HEK293 (cell line): ENCODE data around the gene ACSBG1.

Experiments used
- CTCF ChIA-PET: fragments of 350-600 bp; formaldehyde crosslinking; extraction: SDS; loops from one replicate; lab custom pipeline; 2021; ENCODE audit warnings: antibody characterized with exemption; lab: Yijun Ruan, JAX
- POLR2A ChIA-PET: fragments of 300-600 bp; formaldehyde crosslinking; extraction: SDS; loops from one replicate; lab custom pipeline; 2020; ENCODE audit warnings: antibody characterized with exemption, inconsistent platforms; lab: Yijun Ruan, JAX
- H3K27ac ChIP-seq: fragments of 200-500 bp; sonication (Bioruptor generic); 2 replicates; pipeline ENCODE4 v1.5.1; 2014; ENCODE audit warnings: low read depth, low read length, control low read depth, inconsistent platforms; ENCODE audit errors: extremely low read depth
- H3K36me3 ChIP-seq, 2 experiments: fragments of 200-500 bp in 1 of 2; sonication (Bioruptor generic) in 1 of 2; 1 replicate in 1 of 2; 2 replicates in 1 of 2; pipeline ENCODE4 v1.5.1; 2014 to 2017; ENCODE audit warnings: inconsistent platforms in 2 of 2, low read length in 2 of 2; ENCODE audit not compliant: control insufficient read depth in 2 of 2, insufficient read depth in 1 of 2
- H3K4me1 ChIP-seq: fragments of 200-500 bp; sonication (Bioruptor generic); 2 replicates; pipeline ENCODE4 v1.5.1; 2014; ENCODE audit warnings: mild to moderate bottlenecking, low read length, inconsistent platforms; ENCODE audit not compliant: control insufficient read depth, insufficient read depth
- H3K4me3 ChIP-seq: 2 replicates; pipeline ENCODE4 v1.5.1; 2011; ENCODE audit warnings: low read depth, mild to moderate bottlenecking, control low read depth, low read length, moderate library complexity
- H3K9me3 ChIP-seq: fragments of 200-500 bp; sonication (Bioruptor generic); 2 replicates; pipeline ENCODE4 v1.5.1; 2014; ENCODE audit warnings: low read depth, low read length, inconsistent platforms; ENCODE audit not compliant: control insufficient read depth, insufficient read depth
- PRDM1 ChIP-seq: fragments of 450-650 bp; formaldehyde crosslinking; IDR thresholded peaks from 2 replicates; pipeline ENCODE4; 2016; ENCODE audit warnings: missing biosample characterization, missing genetic modification characterization
- SCRT1 ChIP-seq: fragments of 450-650 bp; formaldehyde crosslinking; IDR thresholded peaks from 2 replicates; pipeline ENCODE4 v1.5.1; 2016; ENCODE audit warnings: missing biosample characterization, missing genetic modification characterization, borderline replicate concordance
- TRIM28 ChIP-seq: IDR thresholded peaks from 2 replicates; pipeline ENCODE4 v1.6.1; 2011; ENCODE audit warnings: low read length, control low read depth, borderline replicate concordance
- YY1 ChIP-seq: fragments of 450-650 bp; formaldehyde crosslinking; IDR thresholded peaks from 2 replicates; pipeline ENCODE4 v1.5.1; 2018; ENCODE audit warnings: missing biosample characterization, missing genetic modification characterization
- ZBTB48 ChIP-seq: fragments of 450-650 bp; formaldehyde crosslinking; IDR thresholded peaks from 2 replicates; pipeline ENCODE4 v1.5.1; 2016; ENCODE audit warnings: missing biosample characterization, missing genetic modification characterization
- ZNF155 ChIP-seq: fragments of 450-650 bp; formaldehyde crosslinking; IDR thresholded peaks from 2 replicates; pipeline ENCODE4 v1.5.1; 2016; ENCODE audit warnings: missing biosample characterization, missing genetic modification characterization
- ZNF391 ChIP-seq: fragments of 450-650 bp; formaldehyde crosslinking; IDR thresholded peaks from 2 replicates; pipeline ENCODE4 v1.5.1; 2016; ENCODE audit warnings: low read depth, missing biosample characterization, missing genetic modification characterization, borderline replicate concordance
- ZNF433 ChIP-seq: fragments of 450-650 bp; formaldehyde crosslinking; IDR thresholded peaks from 2 replicates; pipeline ENCODE4 v1.5.1; 2016; ENCODE audit warnings: missing biosample characterization, missing genetic modification characterization, low read depth
- ZNF529 ChIP-seq: fragments of 450-650 bp; formaldehyde crosslinking; IDR thresholded peaks from 2 replicates; pipeline ENCODE4 v1.5.1; 2017; ENCODE audit warnings: missing genetic modification characterization, missing biosample characterization; ENCODE audit not compliant: insufficient replicate concordance
- ZNF544 ChIP-seq: fragments of 450-650 bp; formaldehyde crosslinking; IDR thresholded peaks from 2 replicates; pipeline ENCODE4 v1.5.0; 2017; ENCODE audit warnings: missing biosample characterization, missing genetic modification characterization
- ZNF555 ChIP-seq: fragments of 450-650 bp; formaldehyde crosslinking; conservative IDR thresholded peaks from 2 replicates; pipeline ENCODE4 v1.5.1; 2017; ENCODE audit warnings: missing biosample characterization, mild to moderate bottlenecking, missing genetic modification characterization, inconsistent platforms
- ZNF621 ChIP-seq: fragments of 450-650 bp; formaldehyde crosslinking; IDR thresholded peaks from 2 replicates; pipeline ENCODE4 v1.5.1; 2017; ENCODE audit warnings: missing biosample characterization, missing genetic modification characterization
- ZNF624 ChIP-seq: fragments of 450-650 bp; formaldehyde crosslinking; IDR thresholded peaks from 2 replicates; pipeline ENCODE4 v1.5.1; 2017; ENCODE audit warnings: missing biosample characterization, missing genetic modification characterization
- ZNF664 ChIP-seq: fragments of 450-650 bp; formaldehyde crosslinking; IDR thresholded peaks from 2 replicates; pipeline ENCODE4 v1.5.1; 2016; ENCODE audit warnings: missing biosample characterization, missing genetic modification characterization
- ZNF670 ChIP-seq: fragments of 450-650 bp; formaldehyde crosslinking; IDR thresholded peaks from 2 replicates; pipeline ENCODE4 v1.5.1; 2016; ENCODE audit warnings: missing biosample characterization, missing genetic modification characterization, low read depth
- TF ChIP-seq, protein P1 (sequence below): fragments of 450-650 bp; formaldehyde crosslinking; IDR thresholded peaks from 2 replicates; pipeline ENCODE4 v1.5.1; 2016; ENCODE audit warnings: missing biosample characterization, missing genetic modification characterization, low read depth
- TF ChIP-seq, protein P2 (sequence below): fragments of 450-650 bp; formaldehyde crosslinking; IDR thresholded peaks from 2 replicates; pipeline ENCODE4 v1.5.1; 2016; ENCODE audit warnings: missing biosample characterization, missing genetic modification characterization, low read depth
- TF ChIP-seq, protein P3 (sequence below): fragments of 450-650 bp; formaldehyde crosslinking; IDR thresholded peaks from 2 replicates; pipeline ENCODE4 v1.5.1; 2017; ENCODE audit warnings: missing biosample characterization, missing genetic modification characterization
- TF ChIP-seq, protein P4 (sequence below): fragments of 450-650 bp; formaldehyde crosslinking; IDR thresholded peaks from 2 replicates; pipeline ENCODE4 v1.5.1; 2016; ENCODE audit warnings: missing biosample characterization, missing genetic modification characterization
- TF ChIP-seq, protein P5 (sequence below): fragments of 450-650 bp; formaldehyde crosslinking; IDR thresholded peaks from 2 replicates; pipeline ENCODE4 v1.5.1; 2017; ENCODE audit warnings: missing biosample characterization, missing genetic modification characterization

ACSBG1 gene

DNA sequence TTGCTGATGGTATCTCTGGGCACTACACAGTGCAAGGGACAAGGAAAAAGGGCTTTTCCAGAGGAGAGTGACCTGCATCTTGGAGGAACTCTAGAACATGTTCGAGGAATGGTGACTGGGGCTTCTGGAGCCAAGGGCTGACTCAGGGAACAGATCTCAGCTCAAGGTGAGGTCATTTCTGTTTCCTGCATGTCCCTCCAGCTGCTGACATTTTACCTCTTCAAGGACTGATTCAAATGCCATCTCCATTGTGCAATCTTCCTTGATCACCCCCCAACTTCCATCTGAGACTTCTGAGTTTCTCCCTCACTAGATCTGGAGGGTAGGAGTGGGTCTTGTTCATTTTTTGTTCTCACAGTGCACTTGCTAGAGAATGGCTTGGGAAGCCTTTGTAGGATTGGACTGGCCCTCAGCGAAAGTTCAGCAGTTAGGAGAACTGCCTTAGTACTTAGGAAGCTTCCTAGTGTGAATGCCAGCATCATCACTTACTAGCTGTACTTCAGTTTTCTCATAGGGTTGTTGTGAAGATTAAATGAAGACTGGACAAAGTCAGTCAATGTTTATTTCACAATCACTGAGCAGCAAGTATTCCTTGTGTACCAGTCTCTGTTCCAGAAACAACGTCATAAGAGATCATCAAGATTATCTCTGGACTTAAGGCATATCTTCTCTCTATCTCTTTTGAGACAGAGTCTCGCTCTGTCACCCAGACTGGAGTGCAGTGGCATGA is 87.8 kb downstream of the ACSBG1 start:
- POLR2A ChIA-PET: no interaction called here
- H3K4me1 ChIP-seq: peaks cover 12% of the 10 kb centered on the region
- CTCF ChIA-PET: interaction anchor here (1.0 to 1.1 kb wide), 2 partner anchors 49 to 182 kb away, joined by 3 read pairs; no protein-coding TSS in a partner anchor

DNA sequence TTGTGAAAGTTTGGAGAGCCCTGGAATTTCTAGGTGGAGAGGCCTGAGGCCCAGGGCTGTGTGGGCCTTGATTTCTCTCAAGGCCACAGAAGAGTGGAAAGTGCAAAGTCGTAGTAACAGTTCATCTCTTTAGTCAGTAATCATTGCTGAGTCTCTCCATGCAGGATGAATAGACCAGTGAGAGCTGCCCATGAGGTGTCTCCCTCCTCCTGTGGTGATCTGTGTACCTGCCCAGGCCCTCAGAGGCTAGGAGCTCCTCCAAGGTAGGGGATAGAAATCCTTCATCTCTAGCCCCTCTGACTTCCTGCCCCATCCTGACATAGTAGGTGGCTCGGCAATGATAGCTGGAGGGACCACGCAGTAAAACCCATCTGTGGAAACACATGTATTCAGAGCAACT is 92.0 kb downstream of the ACSBG1 start:
- H3K4me1 ChIP-seq: no peaks in the 10 kb centered on the region
- ChIA-PET POLR2A (no interaction called here), CTCF (interaction anchor here (0.7 kb wide), 1 partner anchor 11 kb away, joined by 3 read pairs; no protein-coding TSS in a partner anchor)
- no peak overlapping the region for H3K4me3 ChIP-seq
- no peaks in the 10 kb centered on the region for H3K9me3 ChIP-seq
- no peaks in the 10 kb centered on the region for H3K36me3 ChIP-seq
- H3K27ac ChIP-seq: no peak overlapping the region
- TF ChIP-seq SCRT1 (tag by site-specific recombination): no peak
- TF ChIP-seq, protein P1, sequence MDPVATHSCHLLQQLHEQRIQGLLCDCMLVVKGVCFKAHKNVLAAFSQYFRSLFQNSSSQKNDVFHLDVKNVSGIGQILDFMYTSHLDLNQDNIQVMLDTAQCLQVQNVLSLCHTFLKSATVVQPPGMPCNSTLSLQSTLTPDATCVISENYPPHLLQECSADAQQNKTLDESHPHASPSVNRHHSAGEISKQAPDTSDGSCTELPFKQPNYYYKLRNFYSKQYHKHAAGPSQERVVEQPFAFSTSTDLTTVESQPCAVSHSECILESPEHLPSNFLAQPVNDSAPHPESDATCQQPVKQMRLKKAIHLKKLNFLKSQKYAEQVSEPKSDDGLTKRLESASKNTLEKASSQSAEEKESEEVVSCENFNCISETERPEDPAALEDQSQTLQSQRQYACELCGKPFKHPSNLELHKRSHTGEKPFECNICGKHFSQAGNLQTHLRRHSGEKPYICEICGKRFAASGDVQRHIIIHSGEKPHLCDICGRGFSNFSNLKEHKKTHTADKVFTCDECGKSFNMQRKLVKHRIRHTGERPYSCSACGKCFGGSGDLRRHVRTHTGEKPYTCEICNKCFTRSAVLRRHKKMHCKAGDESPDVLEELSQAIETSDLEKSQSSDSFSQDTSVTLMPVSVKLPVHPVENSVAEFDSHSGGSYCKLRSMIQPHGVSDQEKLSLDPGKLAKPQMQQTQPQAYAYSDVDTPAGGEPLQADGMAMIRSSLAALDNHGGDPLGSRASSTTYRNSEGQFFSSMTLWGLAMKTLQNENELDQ (tag by site-specific recombination): no peak
- TF ChIP-seq YY1 (tag by site-specific recombination): no peak
- 0 out of 2 replicates have a peak, but pooled peaks have one; percentile 26 for TF ChIP-seq PRDM1 (tag by site-specific recombination)
- no peak for TF ChIP-seq TRIM28
- no peak for TF ChIP-seq ZNF624 (tag by site-specific recombination)
- TF ChIP-seq, protein P2, sequence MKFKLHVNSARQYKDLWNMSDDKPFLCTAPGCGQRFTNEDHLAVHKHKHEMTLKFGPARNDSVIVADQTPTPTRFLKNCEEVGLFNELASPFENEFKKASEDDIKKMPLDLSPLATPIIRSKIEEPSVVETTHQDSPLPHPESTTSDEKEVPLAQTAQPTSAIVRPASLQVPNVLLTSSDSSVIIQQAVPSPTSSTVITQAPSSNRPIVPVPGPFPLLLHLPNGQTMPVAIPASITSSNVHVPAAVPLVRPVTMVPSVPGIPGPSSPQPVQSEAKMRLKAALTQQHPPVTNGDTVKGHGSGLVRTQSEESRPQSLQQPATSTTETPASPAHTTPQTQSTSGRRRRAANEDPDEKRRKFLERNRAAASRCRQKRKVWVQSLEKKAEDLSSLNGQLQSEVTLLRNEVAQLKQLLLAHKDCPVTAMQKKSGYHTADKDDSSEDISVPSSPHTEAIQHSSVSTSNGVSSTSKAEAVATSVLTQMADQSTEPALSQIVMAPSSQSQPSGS (tag by site-specific recombination): no peak

More for the DNA sequence above, 87.8 kb downstream of the ACSBG1 start:
- no peaks in the 10 kb centered on the region; a peak in 1 of 3 replicates for H3K36me3 ChIP-seq
- no peak overlapping the region for H3K4me3 ChIP-seq
- no peaks in the 10 kb centered on the region for H3K9me3 ChIP-seq
- TF ChIP-seq ZNF621 (no peak), ZBTB48 (peak; percentile 35; the same call in 1 of the 2 replicates), ZNF555 (tag by site-specific recombination) (no peak)
- TF ChIP-seq, protein P3, sequence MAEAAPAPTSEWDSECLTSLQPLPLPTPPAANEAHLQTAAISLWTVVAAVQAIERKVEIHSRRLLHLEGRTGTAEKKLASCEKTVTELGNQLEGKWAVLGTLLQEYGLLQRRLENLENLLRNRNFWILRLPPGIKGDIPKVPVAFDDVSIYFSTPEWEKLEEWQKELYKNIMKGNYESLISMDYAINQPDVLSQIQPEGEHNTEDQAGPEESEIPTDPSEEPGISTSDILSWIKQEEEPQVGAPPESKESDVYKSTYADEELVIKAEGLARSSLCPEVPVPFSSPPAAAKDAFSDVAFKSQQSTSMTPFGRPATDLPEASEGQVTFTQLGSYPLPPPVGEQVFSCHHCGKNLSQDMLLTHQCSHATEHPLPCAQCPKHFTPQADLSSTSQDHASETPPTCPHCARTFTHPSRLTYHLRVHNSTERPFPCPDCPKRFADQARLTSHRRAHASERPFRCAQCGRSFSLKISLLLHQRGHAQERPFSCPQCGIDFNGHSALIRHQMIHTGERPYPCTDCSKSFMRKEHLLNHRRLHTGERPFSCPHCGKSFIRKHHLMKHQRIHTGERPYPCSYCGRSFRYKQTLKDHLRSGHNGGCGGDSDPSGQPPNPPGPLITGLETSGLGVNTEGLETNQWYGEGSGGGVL (tag by site-specific recombination): peak; percentile 16; the same call in 1 of the 2 replicates
- H3K27ac ChIP-seq: no peak overlapping the region

DNA sequence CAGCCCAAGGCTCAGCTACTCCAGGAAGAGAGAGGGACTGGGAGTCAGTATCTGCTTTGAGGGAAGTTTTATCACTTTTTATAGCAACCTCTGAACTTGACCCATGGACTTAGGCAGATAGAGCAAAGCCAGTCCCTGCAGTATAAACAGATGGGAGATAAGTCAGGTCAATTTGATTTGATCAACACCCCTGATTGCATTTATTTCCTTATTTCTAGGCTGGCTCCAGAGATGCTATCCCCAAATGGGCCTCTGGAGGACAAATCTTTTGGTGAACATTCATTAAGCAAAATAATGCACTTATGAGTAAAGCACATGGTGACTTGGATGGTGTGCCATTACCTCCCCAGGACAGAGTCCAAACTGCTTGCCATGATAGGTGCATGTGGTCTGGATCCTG is 94.1 kb downstream of the ACSBG1 start:
- POLR2A ChIA-PET: interaction anchor here (1.8 kb wide), 1 partner anchor 9 kb away, joined by 9 read pairs; the partner anchor contains the start of gene IDH3A
- TF ChIP-seq ZNF664 (tag by site-specific recombination): no peak
- TF ChIP-seq ZNF391 (tag by site-specific recombination): no peak
- TF ChIP-seq, protein P4, sequence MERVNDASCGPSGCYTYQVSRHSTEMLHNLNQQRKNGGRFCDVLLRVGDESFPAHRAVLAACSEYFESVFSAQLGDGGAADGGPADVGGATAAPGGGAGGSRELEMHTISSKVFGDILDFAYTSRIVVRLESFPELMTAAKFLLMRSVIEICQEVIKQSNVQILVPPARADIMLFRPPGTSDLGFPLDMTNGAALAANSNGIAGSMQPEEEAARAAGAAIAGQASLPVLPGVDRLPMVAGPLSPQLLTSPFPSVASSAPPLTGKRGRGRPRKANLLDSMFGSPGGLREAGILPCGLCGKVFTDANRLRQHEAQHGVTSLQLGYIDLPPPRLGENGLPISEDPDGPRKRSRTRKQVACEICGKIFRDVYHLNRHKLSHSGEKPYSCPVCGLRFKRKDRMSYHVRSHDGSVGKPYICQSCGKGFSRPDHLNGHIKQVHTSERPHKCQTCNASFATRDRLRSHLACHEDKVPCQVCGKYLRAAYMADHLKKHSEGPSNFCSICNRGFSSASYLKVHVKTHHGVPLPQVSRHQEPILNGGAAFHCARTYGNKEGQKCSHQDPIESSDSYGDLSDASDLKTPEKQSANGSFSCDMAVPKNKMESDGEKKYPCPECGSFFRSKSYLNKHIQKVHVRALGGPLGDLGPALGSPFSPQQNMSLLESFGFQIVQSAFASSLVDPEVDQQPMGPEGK (tag by site-specific recombination): no peak
- TF ChIP-seq, protein P5, sequence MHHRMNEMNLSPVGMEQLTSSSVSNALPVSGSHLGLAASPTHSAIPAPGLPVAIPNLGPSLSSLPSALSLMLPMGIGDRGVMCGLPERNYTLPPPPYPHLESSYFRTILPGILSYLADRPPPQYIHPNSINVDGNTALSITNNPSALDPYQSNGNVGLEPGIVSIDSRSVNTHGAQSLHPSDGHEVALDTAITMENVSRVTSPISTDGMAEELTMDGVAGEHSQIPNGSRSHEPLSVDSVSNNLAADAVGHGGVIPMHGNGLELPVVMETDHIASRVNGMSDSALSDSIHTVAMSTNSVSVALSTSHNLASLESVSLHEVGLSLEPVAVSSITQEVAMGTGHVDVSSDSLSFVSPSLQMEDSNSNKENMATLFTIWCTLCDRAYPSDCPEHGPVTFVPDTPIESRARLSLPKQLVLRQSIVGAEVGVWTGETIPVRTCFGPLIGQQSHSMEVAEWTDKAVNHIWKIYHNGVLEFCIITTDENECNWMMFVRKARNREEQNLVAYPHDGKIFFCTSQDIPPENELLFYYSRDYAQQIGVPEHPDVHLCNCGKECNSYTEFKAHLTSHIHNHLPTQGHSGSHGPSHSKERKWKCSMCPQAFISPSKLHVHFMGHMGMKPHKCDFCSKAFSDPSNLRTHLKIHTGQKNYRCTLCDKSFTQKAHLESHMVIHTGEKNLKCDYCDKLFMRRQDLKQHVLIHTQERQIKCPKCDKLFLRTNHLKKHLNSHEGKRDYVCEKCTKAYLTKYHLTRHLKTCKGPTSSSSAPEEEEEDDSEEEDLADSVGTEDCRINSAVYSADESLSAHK: no peak
- TF ChIP-seq ZNF155 (tag by site-specific recombination): no peak
- no peak for TF ChIP-seq ZNF670
- no peak for TF ChIP-seq ZNF433 (tag by site-specific recombination)
- no peak for TF ChIP-seq ZNF529
- no peak for TF ChIP-seq ZNF544

More for the DNA sequence above, 94.1 kb downstream of the ACSBG1 start:
- H3K9me3 ChIP-seq: no peaks in the 10 kb centered on the region
- no peak overlapping the region for H3K4me3 ChIP-seq
- H3K4me1 ChIP-seq: no peaks in the 10 kb centered on the region
- no peak overlapping the region for H3K27ac ChIP-seq
- CTCF ChIA-PET: interaction anchor here (0.9 to 1.7 kb wide), 2 partner anchors 9 to 32 kb away, joined by 3 to 6 read pairs; partner anchors contain the start of gene IDH3A
- no peaks in the 10 kb centered on the region for H3K36me3 ChIP-seq
